WI38 (cell line): ENCODE measurements around the gene DNAJC15.

Experiments used
- H3K4me3 ChIP-seq: 2 replicates; pipeline ENCODE4 v1.5.1; 2011; ENCODE audit warnings: low read depth, mild to moderate bottlenecking, control low read depth, low read length
- CTCF ChIP-seq: IDR thresholded peaks from 2 replicates; pipeline ENCODE4 v1.5.1; 2012; ENCODE audit warnings: low read depth, mild to moderate bottlenecking, control low read depth, low read length

Gene DNAJC15

GRCh38 chr13:42985312-42986175 lies 37.8 kb upstream of the DNAJC15 start:
- TF ChIP-seq CTCF = no peak
- H3K4me3 ChIP-seq = no peak overlapping the region

DNA sequence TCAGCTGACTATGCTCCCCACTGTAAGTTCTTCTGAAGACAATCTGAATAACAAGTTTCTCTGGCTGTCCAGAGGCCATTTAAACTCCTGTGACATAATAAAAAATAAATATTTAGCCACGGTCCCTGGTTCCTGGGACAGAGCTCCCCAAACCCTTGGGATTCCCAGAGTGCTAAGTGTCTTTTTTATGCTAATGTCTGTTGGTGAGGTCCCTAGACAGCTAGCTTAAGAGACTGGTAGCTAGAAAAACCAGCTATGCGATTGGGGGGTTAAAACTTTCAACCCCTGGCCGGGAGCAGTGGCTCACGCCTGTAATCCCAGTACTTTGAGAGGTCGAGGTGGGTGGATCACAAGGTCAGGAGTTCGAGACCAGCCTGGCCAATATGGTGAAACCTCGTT lies 37.2 kb upstream of the DNAJC15 start:
- no peak for TF ChIP-seq CTCF

GRCh38 chr13:42990291-42991232 lies 32.8 kb upstream of the DNAJC15 start:
- TF ChIP-seq CTCF = no peak
- H3K4me3 ChIP-seq = no peak overlapping the region

More for the DNA sequence above, 37.2 kb upstream of the DNAJC15 start:
- H3K4me3 ChIP-seq = no peak overlapping the region

DNA sequence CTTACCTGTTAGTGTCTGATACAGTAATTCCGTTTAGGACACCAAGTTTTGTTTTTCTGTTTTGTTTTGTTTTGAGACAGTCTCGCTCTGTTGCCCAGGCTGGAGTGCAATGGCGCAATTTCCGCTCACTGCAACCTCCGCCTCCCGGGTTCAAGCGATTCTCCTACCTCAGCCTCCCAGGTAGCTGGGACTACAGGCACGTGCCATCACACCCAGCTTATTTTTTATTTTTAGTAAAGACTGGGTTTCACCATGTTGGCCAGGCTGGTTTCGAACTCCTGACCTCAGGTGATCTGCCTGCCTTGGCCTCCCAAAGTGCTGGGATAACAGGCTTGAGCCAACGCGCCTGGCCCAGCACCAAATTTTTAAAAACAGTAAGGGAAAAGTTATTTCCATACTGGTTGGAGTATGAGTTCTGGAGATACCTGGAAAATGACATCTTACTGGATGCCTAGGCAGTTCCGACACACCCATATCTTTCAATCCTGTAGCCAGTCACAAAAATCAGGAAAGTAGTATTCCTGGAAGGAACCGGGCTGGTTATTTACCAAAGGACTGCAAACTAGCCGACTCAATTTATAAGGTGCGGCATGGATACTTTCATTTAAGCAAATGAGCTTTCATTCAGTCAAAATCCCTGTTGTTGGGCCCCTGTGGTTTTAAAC lies 32.0 kb upstream of the DNAJC15 start:
- H3K4me3 ChIP-seq = peak overlapping the region; percentile 64

- no peak for TF ChIP-seq CTCF
Measured at GRCh38 chr13:42991898-42992763, 31.3 kb upstream of the DNAJC15 start, which contains the start of gene EPSTI1. TSS of gene EPSTI1 (minus strand) at chr13:42992241. CDS start at chr13:42992165, 76 bp downstream.

DNA sequence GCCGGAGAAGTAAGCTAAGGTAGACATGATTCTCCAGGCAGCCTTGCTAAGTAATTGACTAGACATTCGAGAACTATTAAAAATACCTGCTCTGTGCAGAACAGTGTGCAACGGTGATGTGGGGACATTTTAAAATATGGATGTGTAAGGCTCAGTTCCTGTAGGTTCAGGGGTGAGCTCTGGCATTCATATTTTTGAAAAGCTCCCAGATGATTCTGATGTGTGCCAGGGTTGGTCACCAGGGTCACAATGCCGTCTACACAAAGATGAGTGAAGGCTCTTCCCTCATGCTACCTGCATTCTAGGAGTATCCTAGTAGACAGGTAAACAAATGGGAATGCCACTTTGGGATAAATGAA lies 30.6 kb upstream of the DNAJC15 start:
- no peak overlapping the region for H3K4me3 ChIP-seq
- no peak for TF ChIP-seq CTCF

More at GRCh38 chr13:42991898-42992763, 31.3 kb upstream of the DNAJC15 start, which contains the start of gene EPSTI1:
- peak within 1 kb of the TSS; percentile 64 for H3K4me3 ChIP-seq

DNA sequence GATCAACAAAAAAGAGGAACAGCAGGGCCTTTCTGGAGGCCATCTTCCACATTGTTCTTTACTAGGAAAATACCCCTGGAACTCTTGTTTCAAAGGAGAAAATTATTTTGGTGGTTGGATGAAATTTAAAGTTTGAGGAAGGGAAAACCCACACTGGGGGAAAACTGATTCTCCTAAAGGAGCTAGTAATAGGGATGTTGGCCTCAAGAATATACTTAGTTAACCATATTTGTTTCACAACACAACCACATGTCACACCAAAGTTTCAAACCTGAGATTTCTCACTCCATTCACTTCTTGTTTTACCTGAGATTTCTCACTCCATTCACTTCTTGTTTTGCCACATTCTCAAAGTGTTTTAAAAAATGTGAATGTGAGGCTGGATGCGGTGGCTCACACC lies 28.5 kb upstream of the DNAJC15 start:
- no peak for TF ChIP-seq CTCF
- H3K4me3 ChIP-seq = no peak overlapping the region
